ENCODE results near the gene GGA3.
A peak's percentile ranks its signal among the peaks of the same experiment; 100 is the strongest.
"Not testable (repeated sequence)": the region's sequence is repeated elsewhere in the genome, so short reads cannot be mapped to it uniquely, and the experiment has no call there.

GGA3 gene, protein sequence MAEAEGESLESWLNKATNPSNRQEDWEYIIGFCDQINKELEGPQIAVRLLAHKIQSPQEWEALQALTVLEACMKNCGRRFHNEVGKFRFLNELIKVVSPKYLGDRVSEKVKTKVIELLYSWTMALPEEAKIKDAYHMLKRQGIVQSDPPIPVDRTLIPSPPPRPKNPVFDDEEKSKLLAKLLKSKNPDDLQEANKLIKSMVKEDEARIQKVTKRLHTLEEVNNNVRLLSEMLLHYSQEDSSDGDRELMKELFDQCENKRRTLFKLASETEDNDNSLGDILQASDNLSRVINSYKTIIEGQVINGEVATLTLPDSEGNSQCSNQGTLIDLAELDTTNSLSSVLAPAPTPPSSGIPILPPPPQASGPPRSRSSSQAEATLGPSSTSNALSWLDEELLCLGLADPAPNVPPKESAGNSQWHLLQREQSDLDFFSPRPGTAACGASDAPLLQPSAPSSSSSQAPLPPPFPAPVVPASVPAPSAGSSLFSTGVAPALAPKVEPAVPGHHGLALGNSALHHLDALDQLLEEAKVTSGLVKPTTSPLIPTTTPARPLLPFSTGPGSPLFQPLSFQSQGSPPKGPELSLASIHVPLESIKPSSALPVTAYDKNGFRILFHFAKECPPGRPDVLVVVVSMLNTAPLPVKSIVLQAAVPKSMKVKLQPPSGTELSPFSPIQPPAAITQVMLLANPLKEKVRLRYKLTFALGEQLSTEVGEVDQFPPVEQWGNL

DNA sequence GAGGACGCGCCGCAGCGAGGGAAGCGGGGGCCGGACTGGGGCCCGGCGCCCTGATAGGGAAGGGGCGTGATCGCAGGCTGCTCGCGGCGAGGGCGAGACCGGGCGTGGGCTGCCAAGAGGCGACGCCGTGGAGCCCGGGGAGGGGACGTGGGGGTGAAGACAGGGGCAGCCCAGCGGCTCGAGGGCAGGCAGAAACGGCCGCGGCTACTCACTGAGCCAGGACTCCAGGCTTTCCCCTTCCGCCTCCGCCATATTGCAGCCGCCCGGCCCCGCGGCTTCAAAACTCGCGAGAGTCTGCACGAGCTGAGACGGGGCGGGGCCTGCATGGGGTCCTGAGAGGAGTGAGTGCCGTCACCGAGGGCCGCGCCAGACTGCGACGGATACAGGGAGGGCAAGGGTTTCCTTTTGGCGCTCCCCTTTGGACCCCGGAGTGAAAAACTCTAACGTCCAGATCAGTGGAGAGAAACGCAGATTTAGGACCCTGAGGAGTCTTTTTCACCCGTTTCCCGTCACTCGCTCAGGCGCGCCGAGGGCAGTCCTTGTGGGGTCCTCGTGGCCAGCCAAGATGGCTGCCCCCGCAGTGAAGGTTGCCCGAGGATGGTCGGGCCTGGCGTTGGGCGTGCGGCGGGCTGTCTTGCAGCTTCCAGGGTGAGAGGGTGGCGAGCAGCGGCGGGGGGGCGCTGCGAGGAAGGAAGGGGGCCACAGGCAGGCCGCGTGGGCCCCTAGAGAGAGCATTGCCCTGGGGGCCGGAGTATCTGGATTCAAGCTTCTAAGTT lies at the start of gene GGA3, which contains the start of gene MRPS7:
Gene GGA3, minus strand, starts transcription at position 271 of the 776 bp plus-strand sequence. Its CDS starts 19 bp downstream, at position 252.
Gene MRPS7, plus strand, starts transcription at position 544 of the 776 bp plus-strand sequence. Its CDS starts 22 bp downstream, at position 566.
- peak; percentile 92 for DNase-seq (ENCODE audit: low read depth)

DNA sequence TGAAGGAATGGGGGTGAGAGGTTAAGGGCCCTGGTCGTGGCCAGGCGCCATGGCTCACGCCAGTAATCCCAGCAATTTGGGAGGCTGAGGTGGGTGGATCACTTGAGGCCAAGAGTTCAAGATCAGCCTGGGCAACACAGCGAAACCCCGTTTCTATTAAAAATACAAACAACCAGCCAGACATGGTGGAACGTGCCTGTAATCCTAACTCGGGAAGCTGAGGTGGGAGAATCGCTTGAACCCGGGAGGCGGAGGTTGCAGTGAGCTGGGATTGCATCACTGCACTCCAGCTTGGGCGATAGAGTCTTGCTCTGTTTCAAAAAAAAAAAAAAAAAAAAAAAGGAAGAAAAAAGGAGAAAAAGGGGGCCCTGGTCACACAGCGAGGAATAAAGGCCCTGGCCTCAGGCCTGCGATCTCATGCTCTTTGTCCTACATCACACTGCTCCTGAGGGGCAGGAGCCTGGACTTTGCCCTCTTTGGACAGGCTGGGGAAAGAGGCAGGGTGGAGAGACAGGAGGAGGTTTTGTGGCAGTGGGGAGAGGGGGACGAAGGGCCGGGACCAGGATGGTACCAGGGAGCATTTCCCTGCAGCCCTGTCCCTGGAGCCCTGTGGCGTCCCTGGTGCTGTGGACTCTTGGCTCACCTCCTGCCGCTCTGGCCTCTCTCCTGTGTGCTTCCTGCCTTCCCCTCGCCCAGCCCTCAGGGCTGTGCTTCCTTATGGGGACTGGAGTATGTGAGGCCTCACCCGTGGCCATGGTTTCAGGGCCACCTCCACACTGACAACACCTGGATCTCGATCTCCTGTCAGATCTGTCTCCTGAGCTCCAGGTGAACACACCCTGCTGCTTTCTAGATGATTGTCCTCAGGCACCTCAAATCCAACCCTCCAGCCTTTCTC lies 47.6 kb upstream of the GGA3 start:
- no peak for DNase-seq (ENCODE audit: low read depth)

DNA sequence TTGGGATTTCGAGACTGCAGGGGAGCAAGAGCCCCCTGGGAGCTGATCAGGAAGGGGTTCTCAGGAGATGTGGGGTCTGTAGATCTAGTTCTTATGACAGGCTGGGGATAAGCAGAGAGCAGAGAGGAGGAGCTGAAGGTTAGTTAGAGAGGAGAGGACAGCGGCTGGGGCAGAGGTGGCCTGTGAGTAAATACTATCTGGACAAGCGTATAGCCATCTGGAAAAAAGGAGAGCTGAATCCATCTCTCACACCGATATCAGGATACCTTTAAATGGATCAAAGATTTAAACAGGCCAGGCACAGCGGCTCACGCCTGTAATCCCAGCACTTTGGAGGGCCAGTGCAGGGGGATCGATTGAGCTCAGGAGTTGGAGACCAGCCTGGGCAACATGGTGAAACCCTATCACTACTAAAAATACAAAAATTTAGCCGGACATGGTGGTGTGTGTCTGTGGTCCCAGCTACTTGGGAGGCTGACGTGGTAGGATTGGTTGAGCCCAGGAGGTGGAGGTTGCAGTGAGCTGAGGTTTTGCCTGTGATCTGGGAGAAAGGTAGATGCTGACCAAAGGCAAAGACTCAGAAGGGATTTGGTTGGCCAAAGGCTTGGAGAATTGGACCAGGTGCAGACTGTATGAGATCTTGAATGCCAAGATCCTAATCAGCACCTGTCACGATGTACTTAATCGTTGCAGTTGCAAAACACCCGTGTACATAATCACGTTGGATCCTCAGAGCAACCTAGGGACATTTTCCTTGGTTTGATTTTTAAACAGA lies 46.7 kb upstream of the GGA3 start:
- no peak for DNase-seq (ENCODE audit: low read depth)

DNA sequence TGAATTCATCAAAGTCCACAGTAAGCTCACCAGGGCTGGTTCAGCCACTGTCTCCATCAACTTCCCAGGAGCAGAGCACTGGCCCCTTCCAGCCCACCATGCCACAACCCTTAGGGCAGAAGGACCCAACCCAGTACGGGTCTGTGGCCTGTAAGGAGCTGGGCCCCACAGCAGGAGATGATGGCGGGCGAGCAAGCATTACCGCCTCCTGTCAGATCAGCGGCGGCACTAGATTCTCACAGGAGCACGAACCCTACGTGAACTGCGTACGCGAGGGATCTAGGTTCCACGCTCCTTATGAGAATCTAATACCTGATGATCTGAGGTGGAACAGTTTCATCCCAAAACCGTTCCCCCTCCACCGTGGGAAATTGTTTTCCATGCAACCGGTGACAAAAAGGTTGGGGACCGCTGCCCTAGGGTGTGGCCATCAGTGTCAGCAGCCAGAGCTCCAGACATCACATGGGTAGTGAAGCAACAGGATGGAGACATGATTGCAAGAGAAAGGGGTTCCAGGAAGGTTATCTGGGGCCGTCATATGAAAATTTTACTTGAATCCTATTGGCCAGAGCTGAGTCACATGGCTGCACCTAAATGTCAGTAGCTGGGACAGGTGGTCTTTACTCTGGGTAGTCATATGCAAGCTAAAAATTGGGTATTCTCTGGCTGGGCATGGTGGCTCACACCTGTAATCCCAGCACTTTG lies 40.2 kb upstream of the GGA3 start:
- DNase-seq (ENCODE audit: low read depth), result no peak

DNA sequence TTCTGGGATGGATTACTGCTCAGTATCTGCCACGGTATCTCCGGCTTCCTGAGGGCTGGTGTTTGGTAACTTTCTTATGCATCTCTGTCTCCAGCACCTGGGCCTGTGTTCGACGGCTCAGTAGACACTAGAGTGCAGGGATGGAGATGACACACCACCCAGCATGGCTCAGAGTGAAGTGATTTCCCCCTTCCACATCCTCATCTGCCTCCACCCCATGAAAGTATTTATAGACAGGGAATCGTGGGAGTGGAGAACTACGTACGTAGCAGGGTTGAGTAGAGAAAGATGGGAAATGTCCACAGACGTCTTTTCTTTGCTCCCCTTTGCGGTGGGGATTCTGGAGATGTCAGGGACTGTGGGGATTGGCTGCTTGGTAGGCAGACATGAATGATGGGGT lies 39.6 kb upstream of the GGA3 start:
- DNase-seq (ENCODE audit: low read depth), result no peak

DNA sequence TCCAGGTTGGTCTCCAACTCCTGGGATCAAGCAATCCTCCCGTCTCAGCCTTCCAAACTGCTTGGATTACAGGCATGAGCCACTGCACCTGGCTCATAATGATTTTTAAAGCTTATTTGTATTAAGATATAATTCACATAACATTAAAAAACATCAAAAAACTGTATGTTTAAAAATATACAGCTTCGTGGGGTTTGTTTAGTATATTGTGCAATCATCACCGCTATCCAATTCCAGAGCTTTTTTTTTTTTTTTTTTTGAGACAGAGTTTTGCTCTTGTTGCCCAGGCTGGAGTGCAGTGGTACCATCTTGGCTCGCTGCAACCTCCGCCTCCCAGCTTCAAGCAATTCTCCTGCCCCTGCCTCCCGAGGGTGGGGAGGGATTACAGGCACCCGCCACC lies 38.9 kb upstream of the GGA3 start:
- DNase-seq (ENCODE audit: low read depth), result no peak

DNA sequence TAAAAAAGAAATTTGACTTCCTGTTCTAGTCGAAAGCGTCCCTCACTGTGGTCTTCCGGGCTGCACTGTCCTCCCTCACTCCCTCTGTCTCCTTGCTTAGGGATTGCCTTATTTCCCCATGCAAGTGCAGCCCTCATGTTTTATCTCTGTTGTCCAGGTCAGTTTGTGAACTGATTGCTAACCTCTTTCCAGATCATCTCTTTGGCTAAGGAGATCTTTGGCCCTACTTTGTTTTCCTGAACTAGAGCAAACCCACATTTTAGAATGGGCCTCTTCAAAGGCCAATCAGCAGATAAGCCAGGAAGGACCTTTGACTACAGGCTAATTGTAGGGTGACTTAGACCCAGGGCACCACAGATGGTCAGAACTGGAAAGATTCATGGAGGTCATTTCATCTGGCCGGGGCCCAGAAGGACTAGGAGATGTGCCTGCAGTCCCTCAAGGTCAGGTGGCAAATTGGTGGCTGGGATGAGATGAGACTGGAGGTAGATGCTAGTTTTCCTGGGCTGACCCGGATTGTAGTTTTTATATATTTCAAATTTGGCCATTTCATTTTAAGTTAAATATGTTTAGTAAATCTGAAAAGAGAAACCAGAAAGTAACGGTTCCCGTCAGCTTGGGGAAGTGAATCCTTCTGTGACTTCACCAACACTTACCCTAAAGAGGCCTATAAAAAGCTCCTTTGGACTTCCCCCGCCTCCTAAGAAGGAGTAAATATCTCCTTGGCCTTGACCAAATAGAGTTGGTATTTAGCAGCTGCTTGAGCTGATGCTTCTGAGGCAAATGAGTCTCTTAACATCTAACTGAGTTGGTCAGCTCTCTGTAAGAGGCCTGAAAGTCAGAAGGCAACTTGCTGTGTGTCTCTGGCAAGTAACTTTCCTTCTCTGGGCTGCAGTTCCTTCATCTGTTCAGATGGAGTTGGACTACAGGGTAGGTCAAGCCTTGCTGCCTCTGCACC lies 34.1 kb upstream of the GGA3 start:
- no peak for DNase-seq (ENCODE audit: low read depth)

DNA sequence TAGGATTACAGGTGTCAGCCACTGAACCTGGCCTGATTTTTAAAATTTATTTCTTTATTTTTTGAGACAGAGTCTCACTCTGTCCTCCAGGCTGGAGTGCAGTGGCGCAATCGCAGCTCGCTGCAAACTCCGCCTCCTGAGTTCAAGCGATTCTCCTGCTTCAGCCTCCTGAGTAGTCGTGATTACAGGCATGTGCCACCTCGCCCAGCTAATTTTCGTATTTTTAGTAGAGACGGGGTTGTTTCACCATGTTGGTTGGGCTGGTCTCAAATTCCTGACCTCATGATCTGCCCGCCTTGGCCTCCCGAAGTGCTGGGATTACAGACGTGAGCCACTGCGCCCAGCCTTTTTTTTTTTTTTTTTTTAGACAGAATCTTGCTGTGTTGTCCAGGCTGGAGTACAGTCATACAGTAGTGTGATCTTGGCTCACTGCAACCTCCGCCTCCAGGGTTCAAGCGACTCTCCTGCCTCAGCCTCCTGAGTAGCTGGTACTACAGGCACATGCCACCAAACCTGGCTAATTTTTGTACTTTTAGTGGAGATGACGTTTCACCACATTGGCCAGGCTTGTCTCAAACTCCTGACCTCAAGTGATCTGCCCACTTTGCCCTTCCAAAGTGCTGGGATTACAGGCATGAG lies 31.5 kb upstream of the GGA3 start:
- not testable (repeated sequence) for DNase-seq (ENCODE audit: low read depth)

DNA sequence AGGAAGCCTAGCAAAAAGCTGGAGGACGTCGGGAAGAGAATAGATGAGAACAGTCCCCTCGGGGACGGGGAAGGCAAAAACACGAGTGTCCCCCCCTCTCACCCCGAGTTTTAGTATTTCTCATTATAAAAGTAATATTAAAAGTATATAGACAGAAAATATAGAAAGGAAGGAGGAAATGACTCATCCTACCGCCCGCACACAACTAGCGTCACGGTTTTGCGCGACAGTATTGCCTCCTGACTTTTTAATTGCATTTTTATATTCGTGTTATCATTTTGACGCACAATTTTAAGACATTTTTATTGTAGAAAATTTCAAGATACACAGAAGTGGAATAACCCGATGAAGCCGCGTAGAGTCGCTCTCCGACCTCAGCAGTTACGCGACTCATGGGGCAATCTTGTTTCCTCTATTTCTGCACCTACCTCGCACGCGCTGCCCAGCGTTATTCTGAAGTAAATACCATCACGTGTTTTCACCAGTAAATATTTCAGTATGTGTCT lies 28.5 kb upstream of the GGA3 start:
- DNase-seq (ENCODE audit: low read depth), result peak; percentile 53

DNA sequence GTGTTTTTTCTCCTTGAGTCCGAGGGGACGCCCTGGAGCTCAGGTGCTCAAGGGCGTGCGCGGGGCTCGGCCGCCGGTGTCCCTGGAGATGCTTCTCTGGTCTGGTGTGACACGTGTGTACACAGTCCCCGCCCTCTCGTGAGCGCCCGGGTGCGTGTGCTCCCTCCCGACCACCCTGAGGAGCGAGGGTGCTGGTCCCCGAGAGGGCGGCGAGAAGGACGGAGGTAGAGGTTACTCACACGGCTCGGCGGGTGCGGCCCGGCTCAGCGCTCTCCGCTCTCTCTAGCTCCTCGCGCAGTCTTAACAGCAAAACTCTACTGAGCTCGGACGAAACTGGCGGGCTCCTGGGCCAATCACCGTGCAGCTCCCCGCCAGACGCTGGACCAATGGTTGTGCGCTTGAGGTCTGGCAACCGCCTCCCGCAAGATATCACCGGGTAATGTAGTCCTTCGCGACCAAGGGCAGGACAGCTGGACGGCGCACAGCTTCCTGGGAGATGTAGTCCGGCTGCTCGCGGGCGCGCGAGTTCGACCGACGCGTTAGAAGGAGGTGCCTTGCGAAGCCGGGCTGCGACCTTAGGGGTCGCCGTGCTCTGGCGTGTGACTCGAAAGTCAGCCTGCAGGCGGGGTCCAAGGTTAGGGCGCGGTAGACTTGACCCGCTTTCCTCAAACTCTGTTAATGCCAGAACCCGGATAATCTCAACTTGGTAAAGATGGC lies 27.9 kb upstream of the GGA3 start, which contains the start of gene SLC25A19:
Gene SLC25A19, minus strand, starts transcription at position 319 of the 717 bp plus-strand sequence. CDS start 2,669 bp downstream, outside the sequence.
- DNase-seq (ENCODE audit: low read depth), result peak; percentile 99

DNA sequence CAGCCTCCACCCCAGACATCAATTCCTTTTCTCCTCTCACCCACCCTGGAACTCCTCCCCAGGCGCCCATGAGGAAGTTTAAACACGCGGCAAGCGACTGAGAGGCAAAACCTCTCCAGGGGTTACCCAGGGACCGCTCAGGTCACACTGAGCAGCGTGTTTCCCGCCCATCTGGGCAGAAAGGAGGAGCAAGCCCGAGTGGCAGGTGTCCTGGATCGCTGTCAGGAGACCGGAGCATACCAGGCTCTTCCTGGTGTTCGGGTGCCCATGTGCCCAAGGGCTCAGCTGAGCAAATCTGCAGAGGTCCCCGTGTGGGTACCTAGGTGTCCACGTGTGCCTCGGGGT lies 27.3 kb upstream of the GGA3 start:
- no peak for DNase-seq (ENCODE audit: low read depth)

DNA sequence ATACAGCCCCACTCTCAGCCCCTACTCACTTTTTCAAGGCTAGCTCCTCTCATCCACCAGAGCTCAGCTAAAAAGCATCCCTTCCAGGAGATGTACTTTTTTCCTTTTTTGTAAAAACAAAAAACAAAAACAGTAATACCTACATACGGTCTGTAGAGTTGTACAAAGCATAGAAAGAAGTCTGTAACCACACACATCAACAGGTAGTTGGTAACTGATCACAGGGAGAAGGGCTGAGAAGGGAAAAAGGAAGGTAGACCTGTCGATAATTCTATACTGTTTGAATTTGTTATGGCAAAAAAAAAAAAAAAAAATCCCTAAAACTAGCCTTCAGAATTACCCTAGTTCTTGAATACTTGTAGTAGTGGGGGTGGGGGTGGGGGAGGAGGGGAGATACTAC lies 27.0 kb upstream of the GGA3 start:
- DNase-seq (ENCODE audit: low read depth), result no peak

DNA sequence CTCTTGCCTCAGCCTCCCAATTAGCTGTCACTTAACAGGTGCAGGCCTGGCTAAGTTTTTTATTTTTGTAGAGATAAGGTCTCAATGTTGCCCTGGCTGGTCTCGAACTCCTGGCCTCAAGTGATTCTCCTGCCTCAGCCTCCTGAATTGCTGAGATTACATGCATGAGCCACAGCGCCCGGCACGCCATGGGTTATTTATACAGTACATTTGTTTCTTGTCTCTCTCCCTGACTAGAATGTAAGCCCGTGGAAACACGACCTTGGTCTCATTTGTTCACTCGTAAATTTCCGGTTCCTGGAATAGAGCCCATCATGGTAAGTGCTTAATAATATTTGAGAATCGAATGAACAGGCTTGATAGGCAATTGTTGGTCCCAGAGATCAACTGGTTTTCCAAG lies 25.8 kb upstream of the GGA3 start:
- no peak for DNase-seq (ENCODE audit: low read depth)

DNA sequence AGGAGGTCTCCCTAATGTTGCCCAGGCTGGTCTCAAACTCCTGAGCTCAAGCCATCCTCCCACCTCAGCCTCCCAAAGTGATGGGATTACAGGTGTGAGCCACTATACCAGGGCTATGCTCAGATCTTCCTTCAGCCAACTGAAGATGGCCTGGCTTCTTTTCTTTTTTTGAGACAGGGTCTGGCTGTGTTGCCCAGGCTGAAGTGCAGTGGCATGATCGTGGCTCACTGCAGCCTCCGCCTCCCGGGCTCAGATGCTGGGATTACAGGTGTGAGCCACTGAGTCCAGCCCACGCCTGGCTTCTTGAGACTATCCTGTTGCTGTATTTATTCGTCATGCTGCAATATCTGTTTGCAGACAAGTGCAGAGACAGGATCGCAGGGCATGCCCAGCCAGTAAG lies 23.7 kb upstream of the GGA3 start:
- DNase-seq (ENCODE audit: low read depth), result no peak

DNA sequence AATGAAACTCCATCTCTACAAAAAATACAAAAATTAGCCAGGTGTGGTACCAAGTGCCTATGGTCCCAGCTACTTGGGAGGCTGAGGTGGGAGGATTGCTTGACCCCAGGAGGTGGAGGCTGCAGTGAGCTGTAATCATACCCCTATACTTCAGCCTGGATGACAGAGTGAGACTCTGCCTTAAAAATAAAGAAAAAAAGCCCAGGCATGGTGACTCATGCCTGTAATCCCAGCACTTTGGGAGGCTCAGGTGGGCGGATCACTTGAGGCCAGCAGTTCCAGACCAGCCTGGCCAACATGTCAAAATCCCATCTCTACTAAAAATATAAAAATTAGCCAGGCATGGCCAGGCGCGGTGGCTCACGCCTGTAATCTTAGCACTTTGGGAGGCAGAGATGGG lies 18.8 kb upstream of the GGA3 start:
- DNase-seq (ENCODE audit: low read depth), result not testable (repeated sequence)

DNA sequence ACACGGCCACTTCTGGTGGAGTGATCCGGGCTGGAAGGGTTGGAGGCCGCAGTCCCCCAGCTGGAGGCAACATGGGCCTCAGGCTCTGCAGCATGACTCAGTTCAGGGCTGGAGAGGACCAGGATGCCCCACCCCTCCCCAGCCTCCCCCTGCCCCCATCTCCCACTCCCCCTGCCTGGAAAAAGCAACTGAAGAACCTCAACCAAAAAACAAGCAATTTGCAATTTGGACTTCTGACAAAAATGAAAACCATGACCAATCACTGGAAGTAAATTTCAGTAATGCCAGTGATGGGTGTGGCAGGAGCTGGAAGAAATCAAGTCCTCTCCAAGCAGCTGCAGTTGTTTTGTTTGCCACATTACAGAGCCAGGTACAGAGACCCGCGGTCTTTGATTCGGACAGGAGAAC lies 16.3 kb upstream of the GGA3 start:
- DNase-seq (ENCODE audit: low read depth), result peak; percentile 43

DNA sequence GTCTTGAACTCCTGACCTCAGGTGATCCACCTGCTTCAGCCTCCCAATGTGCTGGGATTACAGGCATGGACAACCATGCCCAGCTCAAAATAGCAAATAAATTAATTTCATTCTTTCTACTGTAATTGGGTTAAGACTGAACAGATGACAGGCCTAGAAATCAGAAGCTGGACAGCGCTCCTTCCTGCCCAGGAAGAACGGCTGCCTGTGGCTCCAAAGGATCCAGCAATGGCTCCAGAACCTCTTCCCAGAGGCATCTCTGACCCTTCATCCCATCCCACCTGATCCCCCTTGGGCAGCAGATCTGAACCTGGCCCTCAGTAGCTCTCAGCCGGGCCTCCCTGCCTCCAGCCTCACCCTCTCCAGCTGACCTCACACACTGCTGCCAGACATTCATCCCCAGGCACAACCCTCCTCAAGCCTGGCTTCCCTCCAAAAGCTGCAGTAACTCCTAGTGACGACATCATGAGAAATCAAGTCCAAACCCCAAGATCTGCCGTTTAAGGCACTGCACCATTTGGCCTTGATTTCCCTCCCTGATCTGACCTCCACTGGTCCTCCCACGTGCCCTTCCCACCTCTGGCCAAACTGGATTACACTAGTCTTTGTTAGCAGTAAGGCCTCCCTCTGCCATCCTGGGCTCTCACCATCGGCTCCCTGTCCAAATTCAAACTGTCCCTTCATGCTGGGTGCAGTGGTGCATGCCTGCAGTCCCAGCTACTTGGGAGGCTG lies 12.7 kb upstream of the GGA3 start:
- peak; percentile 70 for DNase-seq (ENCODE audit: low read depth)

Measured in fibroblast of gingiva (primary cell).